Measurements from ENCODE around the gene NTRK1.
"Not testable (repeated sequence)": the region's sequence is repeated elsewhere in the genome, so short reads cannot be mapped to it uniquely, and the experiment has no call there.

Gene NTRK1

DNA sequence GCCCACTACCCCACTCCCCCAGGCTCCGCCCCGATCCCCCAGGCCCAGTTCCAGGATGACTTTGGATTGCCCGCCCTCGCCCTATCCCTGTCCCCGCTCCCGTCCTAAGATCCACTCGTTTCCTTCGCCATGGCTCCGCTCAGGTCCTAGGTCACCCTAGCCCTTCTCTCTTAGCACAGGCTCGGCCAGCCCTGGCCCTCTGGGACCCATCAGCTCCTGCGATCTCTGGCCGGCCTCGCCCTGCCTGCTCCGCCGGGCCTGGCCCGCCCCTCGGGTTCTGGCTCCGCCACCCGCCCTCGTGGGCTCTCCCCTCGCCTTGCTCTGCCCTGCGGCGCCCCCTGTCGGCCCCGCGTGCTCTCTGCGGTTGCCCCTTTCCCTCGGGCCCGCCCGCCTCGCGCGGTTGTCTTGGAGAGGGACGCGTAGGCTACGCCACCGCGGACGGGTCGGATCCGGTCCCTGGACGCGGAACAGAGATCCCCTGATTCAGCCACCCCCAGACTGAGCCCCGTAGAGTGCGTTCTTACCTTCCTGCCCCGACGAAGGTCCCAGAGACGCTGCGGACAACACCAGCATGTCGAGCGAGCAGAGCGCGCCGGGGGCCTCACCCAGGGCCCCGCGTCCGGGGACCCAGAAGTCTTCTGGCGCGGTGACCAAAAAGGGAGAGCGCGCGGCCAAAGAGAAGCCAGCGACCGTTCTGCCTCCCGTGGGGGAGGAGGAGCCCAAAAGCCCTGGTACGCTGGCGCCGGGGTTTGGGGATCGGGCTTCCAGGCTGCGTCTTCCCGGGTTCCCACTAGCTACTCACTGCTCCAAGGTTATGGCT, 59.8 kb downstream of the NTRK1 start, which contains the start of gene LRRC71:
Gene LRRC71 (plus strand): TSS at position 400 of the 820 bp plus-strand sequence. CDS start 172 bp downstream, at position 572.
- DNase-seq = peak; percentile 59

DNA sequence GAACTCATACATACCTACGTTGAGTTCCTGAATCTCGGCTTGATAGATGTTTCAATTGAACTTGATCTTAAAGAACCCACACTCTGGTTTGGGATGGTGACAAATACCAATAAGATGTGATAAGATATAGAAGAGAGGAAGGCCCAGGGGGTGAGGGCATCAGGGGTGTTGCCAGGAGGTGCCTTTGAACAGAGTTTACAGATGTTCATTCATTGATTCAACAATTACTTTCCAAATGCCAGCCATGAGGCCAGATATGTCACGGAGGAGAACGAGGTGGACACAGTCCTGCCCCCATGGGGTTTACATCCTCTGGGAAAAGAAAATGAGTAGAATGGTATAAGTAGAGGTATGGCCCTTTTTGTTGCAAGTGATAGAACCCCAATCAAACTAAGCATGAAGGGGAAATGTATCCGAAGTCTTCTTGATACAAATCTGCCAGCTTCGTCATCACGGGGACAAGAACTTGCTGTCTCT, 60.4 kb downstream of the NTRK1 start:
- DNase-seq = no peak

DNA sequence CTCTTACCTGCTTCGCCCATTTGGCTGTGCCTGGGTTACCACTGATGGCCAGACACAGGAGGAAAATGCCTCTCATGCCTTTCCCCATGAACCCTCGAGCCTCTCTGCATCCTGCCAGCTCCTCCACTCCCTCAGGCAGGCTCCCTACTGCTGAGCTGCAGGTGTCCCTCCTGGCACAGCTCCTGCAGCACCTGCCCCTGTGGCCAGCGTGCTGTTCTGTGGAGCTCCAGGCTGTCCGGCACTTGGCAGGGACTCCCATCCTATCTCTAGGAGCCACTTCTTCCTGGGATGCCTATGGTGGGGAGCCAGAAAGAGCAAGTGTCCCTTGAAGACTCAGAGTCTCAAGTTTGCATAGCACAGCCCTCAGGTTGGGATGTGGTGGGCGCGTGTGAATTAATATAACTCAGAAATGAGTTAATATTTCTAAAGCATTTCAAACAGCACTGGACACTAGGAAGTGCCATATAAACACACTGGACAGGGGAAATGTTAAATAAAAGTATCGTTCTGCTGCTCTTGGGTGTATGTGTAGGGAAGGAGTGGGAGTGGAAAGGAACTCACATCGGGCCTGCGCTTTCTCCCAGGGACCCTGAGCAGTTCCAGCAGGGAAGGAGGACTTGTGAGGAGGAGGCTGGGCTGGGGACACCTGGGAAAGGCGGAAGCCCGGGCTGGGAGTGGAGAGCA, 62.5 kb downstream of the NTRK1 start:
- DNase-seq = no peak

DNA sequence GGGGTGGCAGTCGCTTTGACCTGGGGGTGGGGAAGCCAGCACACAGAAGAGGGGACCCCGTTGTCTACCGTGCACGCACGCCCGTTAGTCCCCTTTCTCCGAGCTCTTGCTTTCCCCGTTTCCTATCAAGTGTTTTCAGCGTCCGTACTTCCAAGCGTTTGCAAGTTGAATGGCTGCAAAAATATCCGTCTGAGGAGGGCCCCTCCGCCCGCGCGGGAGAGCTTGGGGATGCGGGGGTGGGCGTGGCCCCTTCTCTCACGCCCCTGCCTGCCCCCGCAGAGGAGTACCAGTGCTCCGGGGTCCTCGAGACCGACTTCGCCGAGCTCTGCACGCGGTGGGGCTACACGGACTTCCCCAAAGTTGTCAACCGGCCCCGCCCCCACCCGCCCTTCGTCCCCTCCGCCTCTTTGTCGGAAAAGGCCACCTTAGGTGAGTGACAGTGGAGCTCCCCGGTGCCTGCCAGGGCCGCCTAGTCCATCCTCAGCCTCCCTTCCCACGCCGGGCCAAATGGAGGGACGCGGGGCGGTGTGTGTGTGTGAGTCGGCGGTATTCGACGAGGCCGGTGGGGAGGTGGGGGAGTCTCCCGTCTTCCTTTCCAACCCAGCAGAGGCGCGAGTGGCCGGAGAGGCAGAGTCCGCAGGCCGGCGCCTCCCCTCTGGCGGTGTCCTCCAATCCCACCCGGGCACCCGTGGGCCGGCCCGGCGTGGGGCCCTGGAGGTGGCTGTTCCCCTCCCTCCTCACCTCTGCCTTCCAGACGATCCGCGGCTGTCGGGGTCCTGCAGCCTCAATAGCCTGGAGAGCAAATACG, 63.2 kb downstream of the NTRK1 start:
- no peak for DNase-seq

GRCh38 chr1:156924478-156925153, 64.0 kb downstream of the NTRK1 start:
- no peak for DNase-seq

GRCh38 chr1:156925154-156926010, 64.7 kb downstream of the NTRK1 start:
- no peak for DNase-seq

GRCh38 chr1:156926175-156926574, 65.5 kb downstream of the NTRK1 start:
- DNase-seq = no peak

GRCh38 chr1:156926695-156927094, 66.0 kb downstream of the NTRK1 start:
- DNase-seq = not testable (repeated sequence)

GRCh38 chr1:156927215-156928042, 66.8 kb downstream of the NTRK1 start:
- DNase-seq = peak; percentile 48

- DNase-seq = no peak
Observed at GRCh38 chr1:156928043-156928602, 67.5 kb downstream of the NTRK1 start.

GRCh38 chr1:156929596-156930238, 69.1 kb downstream of the NTRK1 start:
- DNase-seq = no peak

GRCh38 chr1:156930483-156930882, 69.8 kb downstream of the NTRK1 start:
- no peak for DNase-seq

All from kidney glomerular epithelial cell (primary cell).